SK-N-SH treated with all-trans-retinoic acid at 6 μM for 48 hours (cell line): ENCODE results near the gene ARL15.

Source experiments
- ATAC-seq: fragments of 200-7000 bp; cut with Tn5 transposase; 3 replicates; pipeline ENCODE4 v1.9.1; 2020; ENCODE audit warnings: mild to moderate bottlenecking, moderate library complexity
- ARNTL ChIP-seq: fragments of 450-650 bp; formaldehyde crosslinking; IDR thresholded peaks from 2 replicates; pipeline ENCODE4 v1.5.0; 2020; ENCODE audit warnings: low read depth, mild to moderate bottlenecking, moderate library complexity, borderline replicate concordance
- BACH2 ChIP-seq: fragments of 250-450 bp; sonication (Bioruptor Pico); IDR thresholded peaks from 2 replicates; pipeline ENCODE4 v1.9.0; 2021; ENCODE audit warnings: mild to moderate bottlenecking, borderline replicate concordance
- CREB5 ChIP-seq: fragments of 250-450 bp; sonication (Bioruptor Pico); IDR thresholded peaks from 2 replicates; pipeline ENCODE4 v1.5.1; 2020; ENCODE audit warnings: low read depth, mild to moderate bottlenecking, moderate library complexity
- CSRNP3 ChIP-seq: fragments of 250-450 bp; sonication (Bioruptor Pico); IDR thresholded peaks from 2 replicates; pipeline ENCODE4 v1.5.1; 2021; ENCODE audit warnings: mild to moderate bottlenecking, moderate library complexity
- ESRRG ChIP-seq: fragments of 250-450 bp; sonication (Bioruptor Pico); IDR thresholded peaks from 2 replicates; pipeline ENCODE4 v1.6.1; 2021; ENCODE audit warnings: mild to moderate bottlenecking
- GLIS3 ChIP-seq: fragments of 250-450 bp; sonication (Bioruptor Pico); IDR thresholded peaks from 2 replicates; pipeline ENCODE4 v1.5.0; 2020; ENCODE audit warnings: mild to moderate bottlenecking, moderate library complexity
- ISL1 ChIP-seq: fragments of 250-450 bp; sonication (Bioruptor Pico); IDR thresholded peaks from 2 replicates; pipeline ENCODE4 v2.1.2; 2022; ENCODE audit warnings: mild to moderate bottlenecking, moderate library complexity
- OSR1 ChIP-seq: fragments of 250-450 bp; sonication (Bioruptor Pico); IDR thresholded peaks from 2 replicates; pipeline ENCODE4 v1.8.0; 2022; ENCODE audit warnings: moderate library complexity, mild to moderate bottlenecking, inconsistent platforms
- PATZ1 ChIP-seq: fragments of 250-450 bp; sonication (Bioruptor Pico); IDR thresholded peaks from 2 replicates; pipeline ENCODE4 v1.8.0; 2020; ENCODE audit warnings: mild to moderate bottlenecking, moderate library complexity, borderline replicate concordance
- PPARA ChIP-seq: fragments of 250-450 bp; sonication (Bioruptor Pico); IDR thresholded peaks from 2 replicates; pipeline ENCODE4 v1.5.0; 2020; ENCODE audit warnings: mild to moderate bottlenecking, borderline replicate concordance
- RARB ChIP-seq: fragments of 250-450 bp; sonication (Bioruptor Pico); IDR thresholded peaks from 2 replicates; pipeline ENCODE4 v1.8.0; 2021; ENCODE audit warnings: mild to moderate bottlenecking, moderate library complexity
- SNAI2 ChIP-seq: fragments of 250-450 bp; sonication (Bioruptor Pico); IDR thresholded peaks from 2 replicates; pipeline ENCODE4 v1.5.0; 2020; ENCODE audit warnings: mild to moderate bottlenecking, moderate library complexity
- TCF4 ChIP-seq: fragments of 250-450 bp; sonication (Bioruptor Pico); IDR thresholded peaks from 2 replicates; pipeline ENCODE4 v1.8.0; 2021; ENCODE audit warnings: mild to moderate bottlenecking, moderate library complexity, borderline replicate concordance
- TOX ChIP-seq: fragments of 250-450 bp; sonication (Bioruptor Pico); IDR thresholded peaks from 2 replicates; pipeline ENCODE4 v1.8.0; 2021; ENCODE audit warnings: mild to moderate bottlenecking, moderate library complexity, borderline replicate concordance
- TSHZ2 ChIP-seq: fragments of 250-450 bp; sonication (Bioruptor Pico); IDR thresholded peaks from 2 replicates; pipeline ENCODE4 v1.5.0; 2020; ENCODE audit warnings: mild to moderate bottlenecking, moderate library complexity
- ZC3H10 ChIP-seq: fragments of 250-450 bp; sonication (Bioruptor Pico); IDR thresholded peaks from 2 replicates; pipeline ENCODE4 v1.5.1; 2021; ENCODE audit warnings: mild to moderate bottlenecking, moderate library complexity
- ZFP3 ChIP-seq: fragments of 250-450 bp; sonication (Bioruptor Pico); IDR thresholded peaks from 2 replicates; pipeline ENCODE4 v1.5.0; 2020; ENCODE audit warnings: mild to moderate bottlenecking, moderate library complexity
- ZFP30 ChIP-seq: fragments of 450-650 bp; formaldehyde crosslinking; IDR thresholded peaks from 2 replicates; pipeline ENCODE4 v1.5.0; 2022; ENCODE audit warnings: mild to moderate bottlenecking, moderate library complexity
- ZNF565 ChIP-seq: fragments of 450-650 bp; formaldehyde crosslinking; conservative IDR thresholded peaks from 2 replicates; pipeline ENCODE4 v1.5.0; 2020; ENCODE audit warnings: low read depth, mild to moderate bottlenecking, moderate library complexity
- ZNF70 ChIP-seq: fragments of 450-650 bp; formaldehyde crosslinking; IDR thresholded peaks from 2 replicates; pipeline ENCODE4 v1.5.0; 2020; ENCODE audit warnings: mild to moderate bottlenecking, moderate library complexity
- ZNF8 ChIP-seq: fragments of 450-650 bp; formaldehyde crosslinking; IDR thresholded peaks from 2 replicates; pipeline ENCODE4 v1.5.0; 2020; ENCODE audit warnings: mild to moderate bottlenecking, moderate library complexity

Gene ARL15

GRCh38 chr5:54305737-54306136, 4.6 kb downstream of the ARL15 start:
- no peak for TF ChIP-seq PPARA (CRISPR knock-in tag)
- no peak for TF ChIP-seq TCF4 (CRISPR knock-in tag)
- TF ChIP-seq OSR1 (CRISPR knock-in tag): no peak
- no peak for TF ChIP-seq CSRNP3 (CRISPR knock-in tag)
- TF ChIP-seq, all 23 proteins: peak for 0
- no peak for ATAC-seq

- no peak for ATAC-seq
- TF ChIP-seq OSR1 (CRISPR knock-in tag) (no peak), TCF4 (CRISPR knock-in tag) (no peak), ESRRG (no peak), PATZ1 (no peak), PPARA (CRISPR knock-in tag) (no peak), ZFP3 (CRISPR knock-in tag) (no peak), RARB (CRISPR knock-in tag) (no peak), CREB5 (CRISPR knock-in tag) (no peak), ZC3H10 (CRISPR knock-in tag) (no peak)
Observed at GRCh38 chr5:54304040-54304439, 6.3 kb downstream of the ARL15 start.

- no peak for ATAC-seq
- TF ChIP-seq SNAI2 (CRISPR knock-in tag): no peak
- no peak for TF ChIP-seq ZNF8 (CRISPR knock-in tag)
- no peak for TF ChIP-seq ZFP30
- TF ChIP-seq CSRNP3 (CRISPR knock-in tag): no peak
- TF ChIP-seq PATZ1: no peak
- TF ChIP-seq ZNF565 (CRISPR knock-in tag): no peak
- TF ChIP-seq TCF4 (CRISPR knock-in tag): no peak
- TF ChIP-seq BACH2 (CRISPR knock-in tag): no peak
- TF ChIP-seq ZNF70: no peak
- no peak for TF ChIP-seq TOX
- no peak for TF ChIP-seq OSR1 (CRISPR knock-in tag)
- TF ChIP-seq RARB (CRISPR knock-in tag): no peak
- TF ChIP-seq, all 23 proteins: peak for 0
Observed at GRCh38 chr5:54302267-54302687, 8.1 kb downstream of the ARL15 start.

- no peak for TF ChIP-seq CREB5 (CRISPR knock-in tag)
- TF ChIP-seq TSHZ2: no peak
- TF ChIP-seq TCF4 (CRISPR knock-in tag): no peak
- TF ChIP-seq GLIS3 (CRISPR knock-in tag): no peak
- no peak for TF ChIP-seq ZNF565 (CRISPR knock-in tag)
- no peak for TF ChIP-seq CSRNP3 (CRISPR knock-in tag)
- TF ChIP-seq ISL1 (CRISPR knock-in tag): no peak
- no peak for TF ChIP-seq RARB (CRISPR knock-in tag)
- no peak for TF ChIP-seq ZFP3 (CRISPR knock-in tag)
- TF ChIP-seq ZC3H10 (CRISPR knock-in tag): no peak
- TF ChIP-seq ARNTL (CRISPR knock-in tag): no peak
- TF ChIP-seq ZFP30: no peak
- TF ChIP-seq TOX: no peak
- no peak for TF ChIP-seq ESRRG
- ATAC-seq: no peak
Observed at GRCh38 chr5:54301849-54302248, 8.5 kb downstream of the ARL15 start.
